Mesenchymal stem cell (in vitro differentiated cells and primary cell): ENCODE data around the gene CCDC9.

Experiments used
- DNase-seq: peaks from one replicate; pipeline ENCODE4 v3.0.0-alpha.2; 2013
- H2AFZ ChIP-seq: one replicate; pipeline ENCODE4 v1.6.1; 2013; ENCODE audit warnings: low read depth, mild to moderate bottlenecking, control low read depth, inconsistent platforms, low read length, moderate library complexity
- H2AK5ac ChIP-seq: 2 replicates; pipeline ENCODE4 v1.6.1; 2013; ENCODE audit warnings: low read length, moderate library complexity, mild to moderate bottlenecking, inconsistent platforms; ENCODE audit not compliant: severe bottlenecking
- H2BK120ac ChIP-seq: one replicate; pipeline ENCODE4 v1.6.1; 2013; ENCODE audit warnings: low read depth, mild to moderate bottlenecking, inconsistent platforms, low read length, moderate library complexity
- H2BK12ac ChIP-seq, 2 experiments: one replicate each; pipeline ENCODE4 v1.6.1; 2013; ENCODE audit warnings: inconsistent platforms in 2 of 2, low read length in 2 of 2, mild to moderate bottlenecking in 2 of 2, moderate library complexity in 2 of 2, control low read depth in 1 of 2
- H2BK15ac ChIP-seq: one replicate; pipeline ENCODE4 v1.6.1; 2013; ENCODE audit warnings: mild to moderate bottlenecking, low read depth, inconsistent platforms; ENCODE audit not compliant: poor library complexity, severe bottlenecking
- H2BK5ac ChIP-seq: 2 replicates; pipeline ENCODE4 v1.6.1; 2013; ENCODE audit warnings: low read depth, mild to moderate bottlenecking, low read length, control low read depth, inconsistent platforms; ENCODE audit not compliant: poor library complexity, severe bottlenecking
- H3K14ac ChIP-seq, 2 experiments: one replicate each; pipeline ENCODE4 v1.6.1; 2013; ENCODE audit warnings: inconsistent platforms in 2 of 2, low read length in 2 of 2, control low read depth in 1 of 2, mild to moderate bottlenecking in 1 of 2, moderate library complexity in 1 of 2
- H3K18ac ChIP-seq, 2 experiments: one replicate each; pipeline ENCODE4 v1.6.1; 2013; ENCODE audit warnings: inconsistent platforms in 2 of 2, low read length in 2 of 2, control low read depth in 1 of 2, low read depth in 1 of 2, mild to moderate bottlenecking in 1 of 2
- H3K23ac ChIP-seq, 2 experiments: one replicate each; pipeline ENCODE4 v1.6.1; 2013; ENCODE audit warnings: inconsistent platforms in 2 of 2, low read length in 2 of 2, mild to moderate bottlenecking in 2 of 2, moderate library complexity in 2 of 2, control low read depth in 1 of 2
- H3K27ac ChIP-seq: 2 replicates; pipeline ENCODE4 v1.5.1; 2013; ENCODE audit warnings: mild to moderate bottlenecking, moderate library complexity, low read length, control low read depth, inconsistent platforms; ENCODE audit not compliant: poor library complexity, severe bottlenecking
- H3K27me3 ChIP-seq, 2 experiments: 2 replicates each; pipeline versions ENCODE4 v1.6.1 to v1.7.0; 2013; ENCODE audit warnings: low read length in 2 of 2, mild to moderate bottlenecking in 2 of 2, moderate library complexity in 2 of 2, control low read depth in 1 of 2, inconsistent platforms in 1 of 2; ENCODE audit not compliant: control insufficient read depth in 1 of 2, insufficient read depth in 1 of 2
- H3K36me3 ChIP-seq, 2 experiments: 2 replicates each; pipeline versions ENCODE4 v1.6.1 to v1.7.0; 2013; ENCODE audit warnings: low read length in 2 of 2, control low read depth in 1 of 2, inconsistent platforms in 1 of 2, low read depth in 1 of 2, mild to moderate bottlenecking in 1 of 2; ENCODE audit not compliant: insufficient read depth in 2 of 2, control insufficient read depth in 1 of 2
- H3K4ac ChIP-seq, 2 experiments: one replicate each; pipeline ENCODE4 v1.6.1; 2013; ENCODE audit warnings: inconsistent platforms in 2 of 2, low read length in 2 of 2, mild to moderate bottlenecking in 2 of 2, moderate library complexity in 2 of 2, control low read depth in 1 of 2, low read depth in 1 of 2
- H3K4me1 ChIP-seq: 2 replicates; pipeline ENCODE4 v1.6.1; 2013; ENCODE audit warnings: low read depth, low read length, control low read depth; ENCODE audit not compliant: control insufficient read depth, insufficient read depth
- H3K4me2 ChIP-seq: 2 replicates; pipeline ENCODE4 v1.6.1; 2013; ENCODE audit warnings: low read length, mild to moderate bottlenecking, inconsistent platforms; ENCODE audit not compliant: poor library complexity, severe bottlenecking
- H3K4me3 ChIP-seq, 2 experiments: 2 replicates each; pipeline versions ENCODE4 v1.5.1 to v1.7.0; 2013; ENCODE audit warnings: low read length in 2 of 2, mild to moderate bottlenecking in 2 of 2, control low read depth in 1 of 2, low read depth in 1 of 2; ENCODE audit not compliant: insufficient read depth in 1 of 2
- H3K79me1 ChIP-seq: replicated peaks from 2 replicates; pipeline ENCODE4 v1.6.1; 2013; ENCODE audit warnings: mild to moderate bottlenecking, control low read depth, low read length, inconsistent platforms; ENCODE audit not compliant: poor library complexity, severe bottlenecking
- H3K9ac ChIP-seq: 2 replicates; pipeline ENCODE4 v1.7.0; 2013; ENCODE audit warnings: mild to moderate bottlenecking, low read length, moderate library complexity
- H3K9me3 ChIP-seq: 2 replicates; pipeline ENCODE4 v1.7.0; 2013; ENCODE audit warnings: mild to moderate bottlenecking, low read length; ENCODE audit not compliant: control insufficient read depth
- H4K8ac ChIP-seq: one replicate; pipeline ENCODE4 v1.6.1; 2013; ENCODE audit warnings: inconsistent platforms, mild to moderate bottlenecking, low read length, moderate library complexity
- H4K91ac ChIP-seq: one replicate; pipeline ENCODE4 v1.6.1; 2013; ENCODE audit warnings: mild to moderate bottlenecking, low read length, inconsistent platforms
- WGBS: methylation state at CpG from one replicate; pipeline ENCODE4 v1.1.7; 2013; ENCODE audit warnings: mixed read lengths; 5-methylcytosine and 5-hydroxymethylcytosine counted together

The CCDC9 gene

DNA sequence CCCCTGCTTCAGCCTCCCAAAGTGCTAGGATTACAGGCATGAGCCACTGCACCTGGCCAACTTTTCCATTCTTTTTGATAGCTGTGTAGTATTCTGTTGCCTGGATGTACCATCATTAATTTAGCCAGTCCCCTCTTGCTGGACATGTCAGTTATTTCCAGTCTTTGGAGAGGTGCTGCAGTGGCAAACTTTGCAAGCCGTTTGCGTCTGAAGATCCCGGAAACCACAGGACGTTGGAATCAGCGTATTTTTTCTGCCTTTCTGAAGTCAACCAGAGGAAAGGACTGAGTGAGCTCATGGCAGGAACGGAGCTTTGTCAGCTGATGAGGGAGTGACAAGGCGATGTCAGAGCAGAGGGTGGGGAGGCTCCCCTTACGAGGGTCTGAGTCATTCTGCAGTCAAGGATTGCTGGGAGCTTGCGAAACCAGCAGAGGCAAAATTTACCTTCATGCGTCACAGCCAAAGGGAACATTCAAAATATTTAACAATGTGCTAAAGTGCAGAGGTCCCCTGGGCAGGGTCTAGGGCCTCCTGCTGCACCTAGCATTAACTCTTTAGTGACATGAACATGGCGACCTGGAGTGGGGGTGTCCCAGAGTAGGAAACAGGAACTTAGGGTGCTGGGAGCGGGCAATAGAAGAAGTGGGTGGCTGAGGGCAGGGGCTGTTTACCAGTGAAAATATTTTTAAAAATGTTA lies 58.9 kb downstream of the CCDC9 start:
- H3K4ac ChIP-seq, result no peak overlapping the region

DNA sequence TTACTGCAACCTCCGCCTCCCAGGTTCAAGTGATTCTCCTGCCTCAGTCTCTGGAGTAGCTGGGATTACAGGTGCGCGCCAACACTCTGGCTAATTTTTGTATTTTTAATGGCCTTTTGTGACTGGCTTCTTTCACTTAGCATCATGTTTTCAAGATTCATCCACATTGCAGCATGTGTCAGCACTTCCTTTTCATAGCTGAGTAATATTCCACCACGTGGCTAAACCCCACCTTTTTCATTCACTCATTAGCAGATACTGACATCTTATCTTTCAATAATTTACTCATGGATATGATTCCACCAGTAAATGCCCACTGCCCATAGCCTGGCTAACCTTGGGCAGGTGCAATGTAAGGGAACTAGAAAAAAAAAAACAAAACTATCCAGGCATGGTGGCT lies 60.2 kb downstream of the CCDC9 start:
- Histone ChIP-seq H3K14ac (no peak overlapping the region), H3K4me2 (no peak overlapping the region), H2AFZ (no peak overlapping the region), H3K4ac (no peak overlapping the region), H3K36me3 (no peaks in the 10 kb centered on the region), H3K9ac (no peak overlapping the region), H4K8ac (no peak overlapping the region), H2BK12ac (no peak overlapping the region), H3K79me1 (no peaks in the 10 kb centered on the region), H3K9me3 (no peaks in the 10 kb centered on the region), H3K27me3 (peaks cover 0 to 8% of the 10 kb centered on the region in 2 experiments), H2BK120ac (no peak overlapping the region), H3K4me3 (no peak overlapping the region), H3K18ac (no peak overlapping the region), H2AK5ac (no peak overlapping the region), H3K4me1 (peaks cover 5% of the 10 kb centered on the region), H3K27ac (no peak overlapping the region), H2BK5ac (no peak overlapping the region), H4K91ac (no peak overlapping the region), H3K23ac (no peak overlapping the region), H2BK15ac (no peak overlapping the region)
- WGBS, result 91% methylated on average over 4 of the region's 4 CpGs
- DNase-seq, result no peak

More for the DNA sequence above, 58.9 kb downstream of the CCDC9 start:
- Histone ChIP-seq H3K9ac (peak overlapping the region; percentile 10), H2BK5ac (no peak overlapping the region), H3K18ac (no peak overlapping the region), H3K4me1 (peaks cover 5% of the 10 kb centered on the region), H3K14ac (no peak overlapping the region), H3K4me2 (peak overlapping the region; percentile 38), H3K79me1 (no peaks in the 10 kb centered on the region), H4K8ac (no peak overlapping the region), H3K4me3 (no peak overlapping the region), H2AK5ac (no peak overlapping the region), H4K91ac (no peak overlapping the region), H2BK12ac (no peak overlapping the region), H3K27me3 (peaks cover 0 to 10% of the 10 kb centered on the region in 2 experiments), H3K36me3 (no peaks in the 10 kb centered on the region), H3K23ac (no peak overlapping the region), H2AFZ (no peak overlapping the region), H3K27ac (no peak overlapping the region), H2BK120ac (no peak overlapping the region), H2BK15ac (no peak overlapping the region), H3K9me3 (no peaks in the 10 kb centered on the region)
- 24% methylated on average over 11 of the region's 12 CpGs for WGBS
- DNase-seq, result peak; percentile 95

DNA sequence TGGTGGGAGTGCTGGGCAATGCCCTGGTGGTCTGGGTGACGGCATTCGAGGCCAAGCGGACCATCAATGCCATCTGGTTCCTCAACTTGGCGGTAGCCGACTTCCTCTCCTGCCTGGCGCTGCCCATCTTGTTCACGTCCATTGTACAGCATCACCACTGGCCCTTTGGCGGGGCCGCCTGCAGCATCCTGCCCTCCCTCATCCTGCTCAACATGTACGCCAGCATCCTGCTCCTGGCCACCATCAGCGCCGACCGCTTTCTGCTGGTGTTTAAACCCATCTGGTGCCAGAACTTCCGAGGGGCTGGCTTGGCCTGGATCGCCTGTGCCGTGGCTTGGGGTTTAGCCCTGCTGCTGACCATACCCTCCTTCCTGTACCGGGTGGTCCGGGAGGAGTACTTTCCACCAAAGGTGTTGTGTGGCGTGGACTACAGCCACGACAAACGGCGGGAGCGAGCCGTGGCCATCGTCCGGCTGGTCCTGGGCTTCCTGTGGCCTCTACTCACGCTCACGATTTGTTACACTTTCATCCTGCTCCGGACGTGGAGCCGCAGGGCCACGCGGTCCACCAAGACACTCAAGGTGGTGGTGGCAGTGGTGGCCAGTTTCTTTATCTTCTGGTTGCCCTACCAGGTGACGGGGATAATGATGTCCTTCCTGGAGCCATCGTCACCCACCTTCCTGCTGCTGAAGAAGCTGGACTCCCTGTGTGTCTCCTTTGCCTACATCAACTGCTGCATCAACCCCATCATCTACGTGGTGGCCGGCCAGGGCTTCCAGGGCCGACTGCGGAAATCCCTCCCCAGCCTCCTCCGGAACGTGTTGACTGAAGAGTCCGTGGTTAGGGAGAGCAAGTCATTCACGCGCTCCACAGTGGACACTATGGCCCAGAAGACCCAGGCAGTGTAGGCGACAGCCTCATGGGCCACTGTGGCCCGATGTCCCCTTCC lies 63.9 kb downstream of the CCDC9 start:
- no peaks in the 10 kb centered on the region for H3K79me1 ChIP-seq
- H4K91ac ChIP-seq, result peak overlapping the region; percentile 54
- peaks cover 4% of the 10 kb centered on the region for H3K4me1 ChIP-seq
- H2BK5ac ChIP-seq, result no peak overlapping the region
- no peak overlapping the region for H2AK5ac ChIP-seq
- H3K4me2 ChIP-seq, result no peak overlapping the region
- DNase-seq, result no peak
- H4K8ac ChIP-seq, result peak overlapping the region; percentile 27
- no peak overlapping the region for H3K18ac ChIP-seq
- H2BK12ac ChIP-seq, result no peak overlapping the region
- no peak overlapping the region for H3K14ac ChIP-seq
- no peak overlapping the region for H3K27ac ChIP-seq
- H2AFZ ChIP-seq, result no peak overlapping the region
- WGBS, result 94% methylated on average over 46 of the region's 46 CpGs
- H2BK120ac ChIP-seq, result no peak overlapping the region
- H3K9ac ChIP-seq, result no peak overlapping the region
- no peak overlapping the region for H2BK15ac ChIP-seq
- no peak overlapping the region for H3K4ac ChIP-seq
- H3K23ac ChIP-seq, result no peak overlapping the region
- no peak overlapping the region for H3K4me3 ChIP-seq
- no peaks in the 10 kb centered on the region for H3K36me3 ChIP-seq
- H3K9me3 ChIP-seq, result no peaks in the 10 kb centered on the region
- H3K27me3 ChIP-seq, result peaks cover 9 to 24% of the 10 kb centered on the region in 2 experiments
